GM23338 (cell line): Measurements from ENCODE around the gene ELOVL2. TPM values are rescaled to one million over a fixed set of nuclear protein-coding genes. Genes with fewer than 3 reads are reported as not detected.

ENCODE experiments used
- ATAC-seq: fragments of 200-7000 bp; cut with Tn5 transposase; 3 replicates; pipeline ENCODE4 v1.9.1; 2020
- DNase-seq: peaks from one replicate; pipeline ENCODE4 v3.0.0-alpha.2; 2015; ENCODE audit warnings: low spot score
- H2AFZ ChIP-seq: fragments of 200-600 bp; sonication (generic); 2 replicates; pipeline ENCODE4 v1.8.0; 2016; ENCODE audit warnings: antibody characterized with exemption, mild to moderate bottlenecking, moderate library complexity
- H3F3A ChIP-seq: fragments of 200-600 bp; sonication (generic); replicated peaks from 2 replicates; pipeline ENCODE4 v1.8.0; 2017; ENCODE audit warnings: antibody characterized with exemption, mixed run types, low read depth
- H3K27ac ChIP-seq: fragments of 200-600 bp; sonication (generic); 2 replicates; pipeline ENCODE4 v1.6.1; 2016; ENCODE audit warnings: low read depth
- H3K27me3 ChIP-seq: fragments of 200-600 bp; sonication (generic); 2 replicates; pipeline ENCODE4 v1.8.0; 2016; ENCODE audit warnings: mild to moderate bottlenecking, mixed run types, moderate library complexity; ENCODE audit not compliant: insufficient read depth
- H3K36me3 ChIP-seq: fragments of 200-600 bp; sonication (generic); 2 replicates; pipeline ENCODE4 v1.8.0; 2016; ENCODE audit warnings: mild to moderate bottlenecking; ENCODE audit not compliant: insufficient read depth
- H3K4me1 ChIP-seq: fragments of 200-600 bp; sonication (generic); 2 replicates; pipeline ENCODE4 v1.8.0; 2016; ENCODE audit warnings: mild to moderate bottlenecking, moderate library complexity; ENCODE audit not compliant: insufficient read depth
- H3K4me2 ChIP-seq: fragments of 200-600 bp; sonication (generic); 2 replicates; pipeline ENCODE4 v1.7.1; 2017; ENCODE audit warnings: mixed run types
- H3K4me3 ChIP-seq: fragments of 200-600 bp; sonication (generic); 2 replicates; pipeline ENCODE4 v1.6.1; 2016; ENCODE audit warnings: mixed run types
- H3K79me2 ChIP-seq: fragments of 200-600 bp; sonication (generic); replicated peaks from 2 replicates; pipeline ENCODE4 v1.8.0; 2017; ENCODE audit warnings: mild to moderate bottlenecking; ENCODE audit not compliant: insufficient read depth
- H3K9me2 ChIP-seq: fragments of 200-600 bp; sonication (generic); 2 replicates; pipeline ENCODE4 v1.8.0; 2017; ENCODE audit not compliant: insufficient read depth
- H4K20me1 ChIP-seq: fragments of 200-600 bp; sonication (generic); replicated peaks from 2 replicates; pipeline ENCODE4 v1.8.0; 2017; ENCODE audit warnings: mild to moderate bottlenecking; ENCODE audit not compliant: insufficient read depth
- H3K27ac Mint-ChIP-seq: 2 replicates; pipeline ENCODE4 v1.8.0; 2020; ENCODE audit warnings: inconsistent platforms, mild to moderate bottlenecking, moderate library complexity, mixed read lengths
- H3K27me3 Mint-ChIP-seq: 3 replicates; pipeline ENCODE4 v1.8.0; 2022; ENCODE audit warnings: low read depth, mild to moderate bottlenecking, moderate library complexity, mixed read lengths, inconsistent platforms; ENCODE audit not compliant: insufficient read depth, poor library complexity
- H3K36me3 Mint-ChIP-seq: 3 replicates; pipeline ENCODE4 v1.8.0; 2021; ENCODE audit warnings: low read depth, mild to moderate bottlenecking, inconsistent platforms, moderate library complexity, mixed read lengths
- H3K4me1 Mint-ChIP-seq: 3 replicates; pipeline ENCODE4 v1.8.0; 2020; ENCODE audit warnings: mild to moderate bottlenecking, inconsistent platforms, mixed read lengths
- H3K4me3 Mint-ChIP-seq: 3 replicates; pipeline ENCODE4 v1.8.0; 2021; ENCODE audit warnings: moderate library complexity, mild to moderate bottlenecking, inconsistent platforms, mixed read lengths
- H3K9me3 Mint-ChIP-seq: 3 replicates; pipeline ENCODE4 v1.8.0; 2020; ENCODE audit warnings: moderate library complexity, mild to moderate bottlenecking, inconsistent platforms, mixed read lengths
- CREB1 ChIP-seq: fragments of 250-450 bp; sonication (Bioruptor Pico); IDR thresholded peaks from 2 replicates; pipeline ENCODE4 v1.5.0; 2020; ENCODE audit warnings: low read depth, mild to moderate bottlenecking, moderate library complexity
- EZH2 ChIP-seq: fragments of 200-600 bp; sonication (generic); IDR thresholded peaks from one replicate; pipeline ENCODE4 v1.8.0; 2017; ENCODE audit warnings: antibody characterized with exemption, mild to moderate bottlenecking, low read depth; ENCODE audit not compliant: unreplicated experiment
- EZH2phosphoT487 ChIP-seq: fragments of 200-600 bp; sonication (generic); IDR thresholded peaks from one replicate; pipeline ENCODE4 v1.8.1; 2018; ENCODE audit warnings: antibody characterized with exemption; ENCODE audit not compliant: unreplicated experiment
- JUNB ChIP-seq: IDR thresholded peaks from one replicate; pipeline ENCODE4 v1.6.1; 2016; ENCODE audit warnings: antibody characterized with exemption; ENCODE audit not compliant: unreplicated experiment
- NANOG ChIP-seq: IDR thresholded peaks from 2 replicates; pipeline ENCODE4 v1.6.1; 2016; ENCODE audit warnings: antibody characterized with exemption, borderline replicate concordance
- POLR2AphosphoS5 ChIP-seq: IDR thresholded peaks from 2 replicates; pipeline ENCODE4 v1.6.1; 2016; ENCODE audit warnings: antibody characterized with exemption, low read depth
- STAT1 ChIP-seq: IDR thresholded peaks from one replicate; pipeline ENCODE4 v1.6.1; 2016; ENCODE audit warnings: antibody characterized with exemption; ENCODE audit not compliant: unreplicated experiment
- ZNF114 ChIP-seq: fragments of 250-450 bp; sonication (Bioruptor Pico); IDR thresholded peaks from 2 replicates; pipeline ENCODE4 v1.5.0; 2020; ENCODE audit warnings: mild to moderate bottlenecking, moderate library complexity
- ZNF331 ChIP-seq: fragments of 250-450 bp; sonication (Bioruptor Pico); IDR thresholded peaks from 2 replicates; pipeline ENCODE4 v1.5.0; 2020; ENCODE audit warnings: low read depth, mild to moderate bottlenecking, moderate library complexity
- polyA plus RNA-seq: library from polyadenylated mRNA; unstranded; fragments of >200 nt; fragmentation: Nextera tagmentation; extraction: Ambion mirVana; gene quantifications from 2 replicates; pipeline ENCODE4 v1.2.1, GENCODE V29; 2016
- total RNA-seq: library from RNA; depleted of rRNA; stranded (reverse); fragments of >200 nt; shearing (Covaris generic); gene quantifications from 2 replicates; pipeline ENCODE4 v1.2.3, GENCODE V29; 2014
- TF ChIP-seq, protein P1 (sequence below), 2 experiments: fragments of 200-600 bp in 1 of 2; sonication (generic) in 1 of 2; conservative IDR thresholded peaks; 2 replicates each; pipeline versions ENCODE4 v1.5.1 to v1.6.1; 2016 to 2017; ENCODE audit warnings: antibody characterized with exemption in 2 of 2, low read depth in 2 of 2, mild to moderate bottlenecking in 2 of 2, moderate library complexity in 1 of 2
- TF ChIP-seq, protein P2 (sequence below): IDR thresholded peaks from 2 replicates; pipeline ENCODE4 v1.6.1; 2016; ENCODE audit warnings: antibody characterized with exemption
- TF ChIP-seq, protein P3 (sequence below): IDR thresholded peaks from one replicate; pipeline ENCODE4 v1.6.1; 2018; ENCODE audit warnings: antibody characterized with exemption; ENCODE audit not compliant: unreplicated experiment
- TF ChIP-seq, protein P4 (sequence below): fragments of 250-450 bp; sonication (Bioruptor Pico); IDR thresholded peaks from 2 replicates; pipeline ENCODE4 v1.5.0; 2020; ENCODE audit warnings: mild to moderate bottlenecking, moderate library complexity

Gene ELOVL2
- total and polyA plus RNA-seq, 2 experiments from 2014 or later = 1.2 to 1.6 TPM

DNA sequence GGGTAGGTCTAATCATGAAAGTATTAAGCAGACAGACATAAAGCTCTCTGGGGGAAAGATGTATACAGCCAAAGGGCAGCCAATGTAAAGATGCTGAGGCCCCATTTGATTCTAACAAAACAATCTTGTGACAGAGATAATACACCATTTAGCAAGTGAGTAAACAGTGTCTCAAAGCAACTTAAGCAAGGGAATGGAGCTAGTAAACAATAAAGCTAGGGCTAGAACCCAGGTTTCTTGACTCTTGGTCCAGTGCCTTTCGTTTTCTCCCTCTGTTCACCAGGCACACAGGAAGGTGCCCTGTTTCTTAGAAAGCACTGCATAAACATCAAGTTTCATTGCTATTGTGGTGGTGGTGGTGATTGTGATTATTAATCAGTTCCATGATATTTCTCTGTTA, 5.1 kb downstream of the ELOVL2 start:
- H2AFZ ChIP-seq = no peak overlapping the region
- ATAC-seq (no peak), DNase-seq (no peak)
- H3K4me1 ChIP-seq = peaks cover 26% of the 10 kb centered on the region
- Mint-ChIP-seq H3K36me3 (no peaks in the 10 kb centered on the region; the same call in 1 of the 3 replicates), H3K27ac (no peak overlapping the region), H3K4me1 (peaks cover 22% of the 10 kb centered on the region), H3K9me3 (no peaks in the 10 kb centered on the region; the same call in 2 of the 3 replicates), H3K27me3 (peaks cover 22% of the 10 kb centered on the region), H3K4me3 (no peak overlapping the region)
- H4K20me1 ChIP-seq = no peaks in the 10 kb centered on the region
- TF ChIP-seq, protein P1, sequence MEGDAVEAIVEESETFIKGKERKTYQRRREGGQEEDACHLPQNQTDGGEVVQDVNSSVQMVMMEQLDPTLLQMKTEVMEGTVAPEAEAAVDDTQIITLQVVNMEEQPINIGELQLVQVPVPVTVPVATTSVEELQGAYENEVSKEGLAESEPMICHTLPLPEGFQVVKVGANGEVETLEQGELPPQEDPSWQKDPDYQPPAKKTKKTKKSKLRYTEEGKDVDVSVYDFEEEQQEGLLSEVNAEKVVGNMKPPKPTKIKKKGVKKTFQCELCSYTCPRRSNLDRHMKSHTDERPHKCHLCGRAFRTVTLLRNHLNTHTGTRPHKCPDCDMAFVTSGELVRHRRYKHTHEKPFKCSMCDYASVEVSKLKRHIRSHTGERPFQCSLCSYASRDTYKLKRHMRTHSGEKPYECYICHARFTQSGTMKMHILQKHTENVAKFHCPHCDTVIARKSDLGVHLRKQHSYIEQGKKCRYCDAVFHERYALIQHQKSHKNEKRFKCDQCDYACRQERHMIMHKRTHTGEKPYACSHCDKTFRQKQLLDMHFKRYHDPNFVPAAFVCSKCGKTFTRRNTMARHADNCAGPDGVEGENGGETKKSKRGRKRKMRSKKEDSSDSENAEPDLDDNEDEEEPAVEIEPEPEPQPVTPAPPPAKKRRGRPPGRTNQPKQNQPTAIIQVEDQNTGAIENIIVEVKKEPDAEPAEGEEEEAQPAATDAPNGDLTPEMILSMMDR (conservative IDR thresholded peaks at IDR 0.05; ENCODE audit: low read depth in 2 of 2) = no peak
- TF ChIP-seq NANOG = no peak
- TF ChIP-seq, protein P2, sequence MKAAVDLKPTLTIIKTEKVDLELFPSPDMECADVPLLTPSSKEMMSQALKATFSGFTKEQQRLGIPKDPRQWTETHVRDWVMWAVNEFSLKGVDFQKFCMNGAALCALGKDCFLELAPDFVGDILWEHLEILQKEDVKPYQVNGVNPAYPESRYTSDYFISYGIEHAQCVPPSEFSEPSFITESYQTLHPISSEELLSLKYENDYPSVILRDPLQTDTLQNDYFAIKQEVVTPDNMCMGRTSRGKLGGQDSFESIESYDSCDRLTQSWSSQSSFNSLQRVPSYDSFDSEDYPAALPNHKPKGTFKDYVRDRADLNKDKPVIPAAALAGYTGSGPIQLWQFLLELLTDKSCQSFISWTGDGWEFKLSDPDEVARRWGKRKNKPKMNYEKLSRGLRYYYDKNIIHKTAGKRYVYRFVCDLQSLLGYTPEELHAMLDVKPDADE = no peak
- TF ChIP-seq EZH2phosphoT487 = no peak
- no peak for TF ChIP-seq EZH2
- TF ChIP-seq ZNF331 (CRISPR knock-in tag) = no peak
- no peak for TF ChIP-seq JUNB
- no peak for TF ChIP-seq ZNF114 (CRISPR knock-in tag)
- TF ChIP-seq CREB1 = no peak
- no peak for TF ChIP-seq STAT1
- TF ChIP-seq, protein P3, sequence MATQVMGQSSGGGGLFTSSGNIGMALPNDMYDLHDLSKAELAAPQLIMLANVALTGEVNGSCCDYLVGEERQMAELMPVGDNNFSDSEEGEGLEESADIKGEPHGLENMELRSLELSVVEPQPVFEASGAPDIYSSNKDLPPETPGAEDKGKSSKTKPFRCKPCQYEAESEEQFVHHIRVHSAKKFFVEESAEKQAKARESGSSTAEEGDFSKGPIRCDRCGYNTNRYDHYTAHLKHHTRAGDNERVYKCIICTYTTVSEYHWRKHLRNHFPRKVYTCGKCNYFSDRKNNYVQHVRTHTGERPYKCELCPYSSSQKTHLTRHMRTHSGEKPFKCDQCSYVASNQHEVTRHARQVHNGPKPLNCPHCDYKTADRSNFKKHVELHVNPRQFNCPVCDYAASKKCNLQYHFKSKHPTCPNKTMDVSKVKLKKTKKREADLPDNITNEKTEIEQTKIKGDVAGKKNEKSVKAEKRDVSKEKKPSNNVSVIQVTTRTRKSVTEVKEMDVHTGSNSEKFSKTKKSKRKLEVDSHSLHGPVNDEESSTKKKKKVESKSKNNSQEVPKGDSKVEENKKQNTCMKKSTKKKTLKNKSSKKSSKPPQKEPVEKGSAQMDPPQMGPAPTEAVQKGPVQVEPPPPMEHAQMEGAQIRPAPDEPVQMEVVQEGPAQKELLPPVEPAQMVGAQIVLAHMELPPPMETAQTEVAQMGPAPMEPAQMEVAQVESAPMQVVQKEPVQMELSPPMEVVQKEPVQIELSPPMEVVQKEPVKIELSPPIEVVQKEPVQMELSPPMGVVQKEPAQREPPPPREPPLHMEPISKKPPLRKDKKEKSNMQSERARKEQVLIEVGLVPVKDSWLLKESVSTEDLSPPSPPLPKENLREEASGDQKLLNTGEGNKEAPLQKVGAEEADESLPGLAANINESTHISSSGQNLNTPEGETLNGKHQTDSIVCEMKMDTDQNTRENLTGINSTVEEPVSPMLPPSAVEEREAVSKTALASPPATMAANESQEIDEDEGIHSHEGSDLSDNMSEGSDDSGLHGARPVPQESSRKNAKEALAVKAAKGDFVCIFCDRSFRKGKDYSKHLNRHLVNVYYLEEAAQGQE = no peak
- no peak for TF ChIP-seq POLR2AphosphoS5
- TF ChIP-seq, protein P4, sequence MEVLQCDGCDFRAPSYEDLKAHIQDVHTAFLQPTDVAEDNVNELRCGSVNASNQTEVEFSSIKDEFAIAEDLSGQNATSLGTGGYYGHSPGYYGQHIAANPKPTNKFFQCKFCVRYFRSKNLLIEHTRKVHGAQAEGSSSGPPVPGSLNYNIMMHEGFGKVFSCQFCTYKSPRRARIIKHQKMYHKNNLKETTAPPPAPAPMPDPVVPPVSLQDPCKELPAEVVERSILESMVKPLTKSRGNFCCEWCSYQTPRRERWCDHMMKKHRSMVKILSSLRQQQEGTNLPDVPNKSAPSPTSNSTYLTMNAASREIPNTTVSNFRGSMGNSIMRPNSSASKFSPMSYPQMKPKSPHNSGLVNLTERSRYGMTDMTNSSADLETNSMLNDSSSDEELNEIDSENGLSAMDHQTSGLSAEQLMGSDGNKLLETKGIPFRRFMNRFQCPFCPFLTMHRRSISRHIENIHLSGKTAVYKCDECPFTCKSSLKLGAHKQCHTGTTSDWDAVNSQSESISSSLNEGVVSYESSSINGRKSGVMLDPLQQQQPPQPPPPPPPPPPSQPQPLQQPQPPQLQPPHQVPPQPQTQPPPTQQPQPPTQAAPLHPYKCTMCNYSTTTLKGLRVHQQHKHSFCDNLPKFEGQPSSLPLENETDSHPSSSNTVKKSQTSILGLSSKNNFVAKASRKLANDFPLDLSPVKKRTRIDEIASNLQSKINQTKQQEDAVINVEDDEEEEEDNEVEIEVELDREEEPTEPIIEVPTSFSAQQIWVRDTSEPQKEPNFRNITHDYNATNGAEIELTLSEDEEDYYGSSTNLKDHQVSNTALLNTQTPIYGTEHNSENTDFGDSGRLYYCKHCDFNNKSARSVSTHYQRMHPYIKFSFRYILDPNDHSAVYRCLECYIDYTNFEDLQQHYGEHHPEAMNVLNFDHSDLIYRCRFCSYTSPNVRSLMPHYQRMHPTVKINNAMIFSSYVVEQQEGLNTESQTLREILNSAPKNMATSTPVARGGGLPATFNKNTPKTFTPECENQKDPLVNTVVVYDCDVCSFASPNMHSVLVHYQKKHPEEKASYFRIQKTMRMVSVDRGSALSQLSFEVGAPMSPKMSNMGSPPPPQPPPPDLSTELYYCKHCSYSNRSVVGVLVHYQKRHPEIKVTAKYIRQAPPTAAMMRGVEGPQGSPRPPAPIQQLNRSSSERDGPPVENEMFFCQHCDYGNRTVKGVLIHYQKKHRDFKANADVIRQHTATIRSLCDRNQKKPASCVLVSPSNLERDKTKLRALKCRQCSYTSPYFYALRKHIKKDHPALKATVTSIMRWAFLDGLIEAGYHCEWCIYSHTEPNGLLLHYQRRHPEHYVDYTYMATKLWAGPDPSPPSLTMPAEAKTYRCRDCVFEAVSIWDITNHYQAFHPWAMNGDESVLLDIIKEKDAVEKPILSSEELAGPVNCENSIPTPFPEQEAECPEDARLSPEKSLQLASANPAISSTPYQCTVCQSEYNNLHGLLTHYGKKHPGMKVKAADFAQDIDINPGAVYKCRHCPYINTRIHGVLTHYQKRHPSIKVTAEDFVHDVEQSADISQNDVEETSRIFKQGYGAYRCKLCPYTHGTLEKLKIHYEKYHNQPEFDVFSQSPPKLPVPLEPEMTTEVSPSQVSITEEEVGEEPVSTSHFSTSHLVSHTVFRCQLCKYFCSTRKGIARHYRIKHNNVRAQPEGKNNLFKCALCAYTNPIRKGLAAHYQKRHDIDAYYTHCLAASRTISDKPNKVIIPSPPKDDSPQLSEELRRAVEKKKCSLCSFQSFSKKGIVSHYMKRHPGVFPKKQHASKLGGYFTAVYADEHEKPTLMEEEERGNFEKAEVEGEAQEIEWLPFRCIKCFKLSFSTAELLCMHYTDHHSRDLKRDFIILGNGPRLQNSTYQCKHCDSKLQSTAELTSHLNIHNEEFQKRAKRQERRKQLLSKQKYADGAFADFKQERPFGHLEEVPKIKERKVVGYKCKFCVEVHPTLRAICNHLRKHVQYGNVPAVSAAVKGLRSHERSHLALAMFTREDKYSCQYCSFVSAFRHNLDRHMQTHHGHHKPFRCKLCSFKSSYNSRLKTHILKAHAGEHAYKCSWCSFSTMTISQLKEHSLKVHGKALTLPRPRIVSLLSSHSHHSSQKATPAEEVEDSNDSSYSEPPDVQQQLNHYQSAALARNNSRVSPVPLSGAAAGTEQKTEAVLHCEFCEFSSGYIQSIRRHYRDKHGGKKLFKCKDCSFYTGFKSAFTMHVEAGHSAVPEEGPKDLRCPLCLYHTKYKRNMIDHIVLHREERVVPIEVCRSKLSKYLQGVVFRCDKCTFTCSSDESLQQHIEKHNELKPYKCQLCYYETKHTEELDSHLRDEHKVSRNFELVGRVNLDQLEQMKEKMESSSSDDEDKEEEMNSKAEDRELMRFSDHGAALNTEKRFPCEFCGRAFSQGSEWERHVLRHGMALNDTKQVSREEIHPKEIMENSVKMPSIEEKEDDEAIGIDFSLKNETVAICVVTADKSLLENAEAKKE (CRISPR knock-in tag) = no peak
- no peaks in the 10 kb centered on the region for H3K36me3 ChIP-seq
- H3K9me2 ChIP-seq = no peaks in the 10 kb centered on the region
- no peaks in the 10 kb centered on the region for H3K79me2 ChIP-seq
- H3K27ac ChIP-seq = no peak overlapping the region
- no peak overlapping the region for H3K4me3 ChIP-seq
- H3F3A ChIP-seq = 0 out of 2 replicates have a peak, but pooled peaks cover 5% of the 10 kb centered on the region
- no peak overlapping the region for H3K4me2 ChIP-seq
- peaks cover 42% of the 10 kb centered on the region for H3K27me3 ChIP-seq
